SK-N-SH treated with all-trans-retinoic acid at 6 μM for 48 hours (cell line): ENCODE measurements around the gene MYLK4.

ENCODE experiments used
- ATAC-seq: fragments of 200-7000 bp; cut with Tn5 transposase; 3 replicates; pipeline ENCODE4 v1.9.1; 2020; ENCODE audit warnings: mild to moderate bottlenecking, moderate library complexity
- ARNTL ChIP-seq: fragments of 450-650 bp; formaldehyde crosslinking; IDR thresholded peaks from 2 replicates; pipeline ENCODE4 v1.5.0; 2020; ENCODE audit warnings: low read depth, mild to moderate bottlenecking, moderate library complexity, borderline replicate concordance
- BACH2 ChIP-seq: fragments of 250-450 bp; sonication (Bioruptor Pico); IDR thresholded peaks from 2 replicates; pipeline ENCODE4 v1.9.0; 2021; ENCODE audit warnings: mild to moderate bottlenecking, borderline replicate concordance
- CSRNP3 ChIP-seq: fragments of 250-450 bp; sonication (Bioruptor Pico); IDR thresholded peaks from 2 replicates; pipeline ENCODE4 v1.5.1; 2021; ENCODE audit warnings: mild to moderate bottlenecking, moderate library complexity
- ESRRG ChIP-seq: fragments of 250-450 bp; sonication (Bioruptor Pico); IDR thresholded peaks from 2 replicates; pipeline ENCODE4 v1.6.1; 2021; ENCODE audit warnings: mild to moderate bottlenecking
- GLIS3 ChIP-seq: fragments of 250-450 bp; sonication (Bioruptor Pico); IDR thresholded peaks from 2 replicates; pipeline ENCODE4 v1.5.0; 2020; ENCODE audit warnings: mild to moderate bottlenecking, moderate library complexity
- ISL1 ChIP-seq: fragments of 250-450 bp; sonication (Bioruptor Pico); IDR thresholded peaks from 2 replicates; pipeline ENCODE4 v2.1.2; 2022; ENCODE audit warnings: mild to moderate bottlenecking, moderate library complexity
- OSR1 ChIP-seq: fragments of 250-450 bp; sonication (Bioruptor Pico); IDR thresholded peaks from 2 replicates; pipeline ENCODE4 v1.8.0; 2022; ENCODE audit warnings: moderate library complexity, mild to moderate bottlenecking, inconsistent platforms
- POU6F1 ChIP-seq: fragments of 250-450 bp; sonication (Bioruptor Pico); IDR thresholded peaks from 2 replicates; pipeline ENCODE4 v1.8.0; 2021; ENCODE audit warnings: low read depth, mild to moderate bottlenecking, moderate library complexity, borderline replicate concordance
- PPARA ChIP-seq: fragments of 250-450 bp; sonication (Bioruptor Pico); IDR thresholded peaks from 2 replicates; pipeline ENCODE4 v1.5.0; 2020; ENCODE audit warnings: mild to moderate bottlenecking, borderline replicate concordance
- RARB ChIP-seq: fragments of 250-450 bp; sonication (Bioruptor Pico); IDR thresholded peaks from 2 replicates; pipeline ENCODE4 v1.8.0; 2021; ENCODE audit warnings: mild to moderate bottlenecking, moderate library complexity
- SNAI2 ChIP-seq: fragments of 250-450 bp; sonication (Bioruptor Pico); IDR thresholded peaks from 2 replicates; pipeline ENCODE4 v1.5.0; 2020; ENCODE audit warnings: mild to moderate bottlenecking, moderate library complexity
- TCF4 ChIP-seq: fragments of 250-450 bp; sonication (Bioruptor Pico); IDR thresholded peaks from 2 replicates; pipeline ENCODE4 v1.8.0; 2021; ENCODE audit warnings: mild to moderate bottlenecking, moderate library complexity, borderline replicate concordance
- TOX ChIP-seq: fragments of 250-450 bp; sonication (Bioruptor Pico); IDR thresholded peaks from 2 replicates; pipeline ENCODE4 v1.8.0; 2021; ENCODE audit warnings: mild to moderate bottlenecking, moderate library complexity, borderline replicate concordance
- TSHZ2 ChIP-seq: fragments of 250-450 bp; sonication (Bioruptor Pico); IDR thresholded peaks from 2 replicates; pipeline ENCODE4 v1.5.0; 2020; ENCODE audit warnings: mild to moderate bottlenecking, moderate library complexity
- ZC3H10 ChIP-seq: fragments of 250-450 bp; sonication (Bioruptor Pico); IDR thresholded peaks from 2 replicates; pipeline ENCODE4 v1.5.1; 2021; ENCODE audit warnings: mild to moderate bottlenecking, moderate library complexity
- ZFP3 ChIP-seq: fragments of 250-450 bp; sonication (Bioruptor Pico); IDR thresholded peaks from 2 replicates; pipeline ENCODE4 v1.5.0; 2020; ENCODE audit warnings: mild to moderate bottlenecking, moderate library complexity
- ZFP30 ChIP-seq: fragments of 450-650 bp; formaldehyde crosslinking; IDR thresholded peaks from 2 replicates; pipeline ENCODE4 v1.5.0; 2022; ENCODE audit warnings: mild to moderate bottlenecking, moderate library complexity
- ZNF565 ChIP-seq: fragments of 450-650 bp; formaldehyde crosslinking; conservative IDR thresholded peaks from 2 replicates; pipeline ENCODE4 v1.5.0; 2020; ENCODE audit warnings: low read depth, mild to moderate bottlenecking, moderate library complexity
- ZNF70 ChIP-seq: fragments of 450-650 bp; formaldehyde crosslinking; IDR thresholded peaks from 2 replicates; pipeline ENCODE4 v1.5.0; 2020; ENCODE audit warnings: mild to moderate bottlenecking, moderate library complexity
- ZNF8 ChIP-seq: fragments of 450-650 bp; formaldehyde crosslinking; IDR thresholded peaks from 2 replicates; pipeline ENCODE4 v1.5.0; 2020; ENCODE audit warnings: mild to moderate bottlenecking, moderate library complexity
- TF ChIP-seq, protein P1 (sequence below): fragments of 250-450 bp; sonication (Bioruptor Pico); IDR thresholded peaks from 2 replicates; pipeline ENCODE4 v1.8.0; 2020; ENCODE audit warnings: mild to moderate bottlenecking, moderate library complexity, borderline replicate concordance
- TF ChIP-seq, protein P2 (sequence below): fragments of 250-450 bp; sonication (Bioruptor Pico); IDR thresholded peaks from 2 replicates; pipeline ENCODE4 v1.5.1; 2020; ENCODE audit warnings: low read depth, mild to moderate bottlenecking, moderate library complexity

The MYLK4 gene

DNA sequence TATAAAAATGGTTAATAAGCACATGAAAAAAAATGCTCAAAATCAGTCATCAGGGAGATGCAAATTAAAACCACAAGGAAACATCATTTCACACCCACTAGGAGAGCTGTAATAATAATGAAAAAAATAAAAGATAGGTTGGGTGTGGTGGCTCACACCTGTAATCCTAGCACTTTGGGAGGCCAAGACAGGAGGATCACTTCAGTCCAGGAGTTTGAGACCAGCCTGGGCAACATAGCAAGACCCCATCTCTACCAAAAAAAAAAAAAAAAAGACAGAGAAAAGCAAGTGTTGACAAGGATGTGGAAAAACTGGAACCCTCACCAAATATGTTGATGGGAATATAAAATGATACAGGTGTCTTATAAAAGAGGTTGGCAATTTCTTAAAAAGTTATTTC lies 3.0 kb upstream of the MYLK4 start:
- TF ChIP-seq, protein P1, sequence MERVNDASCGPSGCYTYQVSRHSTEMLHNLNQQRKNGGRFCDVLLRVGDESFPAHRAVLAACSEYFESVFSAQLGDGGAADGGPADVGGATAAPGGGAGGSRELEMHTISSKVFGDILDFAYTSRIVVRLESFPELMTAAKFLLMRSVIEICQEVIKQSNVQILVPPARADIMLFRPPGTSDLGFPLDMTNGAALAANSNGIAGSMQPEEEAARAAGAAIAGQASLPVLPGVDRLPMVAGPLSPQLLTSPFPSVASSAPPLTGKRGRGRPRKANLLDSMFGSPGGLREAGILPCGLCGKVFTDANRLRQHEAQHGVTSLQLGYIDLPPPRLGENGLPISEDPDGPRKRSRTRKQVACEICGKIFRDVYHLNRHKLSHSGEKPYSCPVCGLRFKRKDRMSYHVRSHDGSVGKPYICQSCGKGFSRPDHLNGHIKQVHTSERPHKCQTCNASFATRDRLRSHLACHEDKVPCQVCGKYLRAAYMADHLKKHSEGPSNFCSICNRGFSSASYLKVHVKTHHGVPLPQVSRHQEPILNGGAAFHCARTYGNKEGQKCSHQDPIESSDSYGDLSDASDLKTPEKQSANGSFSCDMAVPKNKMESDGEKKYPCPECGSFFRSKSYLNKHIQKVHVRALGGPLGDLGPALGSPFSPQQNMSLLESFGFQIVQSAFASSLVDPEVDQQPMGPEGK (CRISPR knock-in tag), result no peak
- TF ChIP-seq ESRRG (no peak), OSR1 (CRISPR knock-in tag) (no peak), ZNF8 (no peak), ISL1 (CRISPR knock-in tag) (no peak), TCF4 (no peak), PPARA (CRISPR knock-in tag) (no peak), ZNF565 (CRISPR knock-in tag) (no peak), ZC3H10 (CRISPR knock-in tag) (no peak), ZNF70 (no peak)
- TF ChIP-seq, protein P2, sequence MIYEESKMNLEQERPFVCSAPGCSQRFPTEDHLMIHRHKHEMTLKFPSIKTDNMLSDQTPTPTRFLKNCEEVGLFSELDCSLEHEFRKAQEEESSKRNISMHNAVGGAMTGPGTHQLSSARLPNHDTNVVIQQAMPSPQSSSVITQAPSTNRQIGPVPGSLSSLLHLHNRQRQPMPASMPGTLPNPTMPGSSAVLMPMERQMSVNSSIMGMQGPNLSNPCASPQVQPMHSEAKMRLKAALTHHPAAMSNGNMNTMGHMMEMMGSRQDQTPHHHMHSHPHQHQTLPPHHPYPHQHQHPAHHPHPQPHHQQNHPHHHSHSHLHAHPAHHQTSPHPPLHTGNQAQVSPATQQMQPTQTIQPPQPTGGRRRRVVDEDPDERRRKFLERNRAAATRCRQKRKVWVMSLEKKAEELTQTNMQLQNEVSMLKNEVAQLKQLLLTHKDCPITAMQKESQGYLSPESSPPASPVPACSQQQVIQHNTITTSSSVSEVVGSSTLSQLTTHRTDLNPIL, result no peak
- TF ChIP-seq, all 23 proteins: peak for 0
- no peak for ATAC-seq

GRCh38 chr6:2753110-2753489 lies 2.4 kb upstream of the MYLK4 start:
- no peak for ATAC-seq

More at GRCh38 chr6:2753110-2753489, 2.4 kb upstream of the MYLK4 start:
- TF ChIP-seq ZNF565 (CRISPR knock-in tag), result no peak
- TF ChIP-seq PPARA (CRISPR knock-in tag), result no peak
- no peak for TF ChIP-seq TOX (CRISPR knock-in tag)
- no peak for TF ChIP-seq POU6F1 (CRISPR knock-in tag)
- no peak for TF ChIP-seq ISL1 (CRISPR knock-in tag)
- no peak for TF ChIP-seq ARNTL (CRISPR knock-in tag)
- TF ChIP-seq CSRNP3, result no peak
- TF ChIP-seq ZNF8, result no peak
- TF ChIP-seq, protein P2, result no peak
- TF ChIP-seq, protein P1 (CRISPR knock-in tag), result no peak
- no peak for TF ChIP-seq SNAI2 (CRISPR knock-in tag)
- no peak for TF ChIP-seq GLIS3
- TF ChIP-seq ZNF70, result no peak
- no peak for TF ChIP-seq BACH2 (CRISPR knock-in tag)
- no peak for TF ChIP-seq TSHZ2 (CRISPR knock-in tag)
- TF ChIP-seq RARB (CRISPR knock-in tag), result no peak
- no peak for TF ChIP-seq ZFP30 (CRISPR knock-in tag)
- no peak for TF ChIP-seq ZFP3 (CRISPR knock-in tag)
- TF ChIP-seq ESRRG, result no peak
- TF ChIP-seq ZC3H10 (CRISPR knock-in tag), result no peak
